Measurements from ENCODE around the gene BABAM1. TPM values are rescaled to one million over a fixed set of nuclear protein-coding genes. Genes with fewer than 3 reads are reported as not detected.

The BABAM1 gene
- total and polyA plus RNA-seq, 9 of the 15 experiments (the other 6 are each of a cell fraction or from before 2014, with no cell fraction given): 14.7 to 160 (median 113) TPM

- TF ChIP-seq, protein P1, sequence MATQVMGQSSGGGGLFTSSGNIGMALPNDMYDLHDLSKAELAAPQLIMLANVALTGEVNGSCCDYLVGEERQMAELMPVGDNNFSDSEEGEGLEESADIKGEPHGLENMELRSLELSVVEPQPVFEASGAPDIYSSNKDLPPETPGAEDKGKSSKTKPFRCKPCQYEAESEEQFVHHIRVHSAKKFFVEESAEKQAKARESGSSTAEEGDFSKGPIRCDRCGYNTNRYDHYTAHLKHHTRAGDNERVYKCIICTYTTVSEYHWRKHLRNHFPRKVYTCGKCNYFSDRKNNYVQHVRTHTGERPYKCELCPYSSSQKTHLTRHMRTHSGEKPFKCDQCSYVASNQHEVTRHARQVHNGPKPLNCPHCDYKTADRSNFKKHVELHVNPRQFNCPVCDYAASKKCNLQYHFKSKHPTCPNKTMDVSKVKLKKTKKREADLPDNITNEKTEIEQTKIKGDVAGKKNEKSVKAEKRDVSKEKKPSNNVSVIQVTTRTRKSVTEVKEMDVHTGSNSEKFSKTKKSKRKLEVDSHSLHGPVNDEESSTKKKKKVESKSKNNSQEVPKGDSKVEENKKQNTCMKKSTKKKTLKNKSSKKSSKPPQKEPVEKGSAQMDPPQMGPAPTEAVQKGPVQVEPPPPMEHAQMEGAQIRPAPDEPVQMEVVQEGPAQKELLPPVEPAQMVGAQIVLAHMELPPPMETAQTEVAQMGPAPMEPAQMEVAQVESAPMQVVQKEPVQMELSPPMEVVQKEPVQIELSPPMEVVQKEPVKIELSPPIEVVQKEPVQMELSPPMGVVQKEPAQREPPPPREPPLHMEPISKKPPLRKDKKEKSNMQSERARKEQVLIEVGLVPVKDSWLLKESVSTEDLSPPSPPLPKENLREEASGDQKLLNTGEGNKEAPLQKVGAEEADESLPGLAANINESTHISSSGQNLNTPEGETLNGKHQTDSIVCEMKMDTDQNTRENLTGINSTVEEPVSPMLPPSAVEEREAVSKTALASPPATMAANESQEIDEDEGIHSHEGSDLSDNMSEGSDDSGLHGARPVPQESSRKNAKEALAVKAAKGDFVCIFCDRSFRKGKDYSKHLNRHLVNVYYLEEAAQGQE (IDR thresholded peaks at IDR 0.05; ENCODE audit: borderline replicate concordance): peak; percentile 83
- TF ChIP-seq, protein P1 (CRISPR knock-in tag; IDR thresholded peaks at IDR 0.05; ENCODE audit: low read depth): peak; percentile 51; the same call in 1 of the 2 replicates
- TF ChIP-seq HNRNPH1 (optimal IDR thresholded peaks at IDR 0.05; ENCODE audit: low read depth, low read length): no peak
- no peak for TF ChIP-seq ZFP1 (CRISPR knock-in tag; IDR thresholded peaks at IDR 0.05)
- TF ChIP-seq, protein P2, sequence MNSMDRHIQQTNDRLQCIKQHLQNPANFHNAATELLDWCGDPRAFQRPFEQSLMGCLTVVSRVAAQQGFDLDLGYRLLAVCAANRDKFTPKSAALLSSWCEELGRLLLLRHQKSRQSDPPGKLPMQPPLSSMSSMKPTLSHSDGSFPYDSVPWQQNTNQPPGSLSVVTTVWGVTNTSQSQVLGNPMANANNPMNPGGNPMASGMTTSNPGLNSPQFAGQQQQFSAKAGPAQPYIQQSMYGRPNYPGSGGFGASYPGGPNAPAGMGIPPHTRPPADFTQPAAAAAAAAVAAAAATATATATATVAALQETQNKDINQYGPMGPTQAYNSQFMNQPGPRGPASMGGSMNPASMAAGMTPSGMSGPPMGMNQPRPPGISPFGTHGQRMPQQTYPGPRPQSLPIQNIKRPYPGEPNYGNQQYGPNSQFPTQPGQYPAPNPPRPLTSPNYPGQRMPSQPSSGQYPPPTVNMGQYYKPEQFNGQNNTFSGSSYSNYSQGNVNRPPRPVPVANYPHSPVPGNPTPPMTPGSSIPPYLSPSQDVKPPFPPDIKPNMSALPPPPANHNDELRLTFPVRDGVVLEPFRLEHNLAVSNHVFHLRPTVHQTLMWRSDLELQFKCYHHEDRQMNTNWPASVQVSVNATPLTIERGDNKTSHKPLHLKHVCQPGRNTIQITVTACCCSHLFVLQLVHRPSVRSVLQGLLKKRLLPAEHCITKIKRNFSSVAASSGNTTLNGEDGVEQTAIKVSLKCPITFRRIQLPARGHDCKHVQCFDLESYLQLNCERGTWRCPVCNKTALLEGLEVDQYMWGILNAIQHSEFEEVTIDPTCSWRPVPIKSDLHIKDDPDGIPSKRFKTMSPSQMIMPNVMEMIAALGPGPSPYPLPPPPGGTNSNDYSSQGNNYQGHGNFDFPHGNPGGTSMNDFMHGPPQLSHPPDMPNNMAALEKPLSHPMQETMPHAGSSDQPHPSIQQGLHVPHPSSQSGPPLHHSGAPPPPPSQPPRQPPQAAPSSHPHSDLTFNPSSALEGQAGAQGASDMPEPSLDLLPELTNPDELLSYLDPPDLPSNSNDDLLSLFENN (IDR thresholded peaks at IDR 0.05; ENCODE audit: low read depth in 2 of 2, low read length in 2 of 2): no peak
- TF ChIP-seq, protein P3, sequence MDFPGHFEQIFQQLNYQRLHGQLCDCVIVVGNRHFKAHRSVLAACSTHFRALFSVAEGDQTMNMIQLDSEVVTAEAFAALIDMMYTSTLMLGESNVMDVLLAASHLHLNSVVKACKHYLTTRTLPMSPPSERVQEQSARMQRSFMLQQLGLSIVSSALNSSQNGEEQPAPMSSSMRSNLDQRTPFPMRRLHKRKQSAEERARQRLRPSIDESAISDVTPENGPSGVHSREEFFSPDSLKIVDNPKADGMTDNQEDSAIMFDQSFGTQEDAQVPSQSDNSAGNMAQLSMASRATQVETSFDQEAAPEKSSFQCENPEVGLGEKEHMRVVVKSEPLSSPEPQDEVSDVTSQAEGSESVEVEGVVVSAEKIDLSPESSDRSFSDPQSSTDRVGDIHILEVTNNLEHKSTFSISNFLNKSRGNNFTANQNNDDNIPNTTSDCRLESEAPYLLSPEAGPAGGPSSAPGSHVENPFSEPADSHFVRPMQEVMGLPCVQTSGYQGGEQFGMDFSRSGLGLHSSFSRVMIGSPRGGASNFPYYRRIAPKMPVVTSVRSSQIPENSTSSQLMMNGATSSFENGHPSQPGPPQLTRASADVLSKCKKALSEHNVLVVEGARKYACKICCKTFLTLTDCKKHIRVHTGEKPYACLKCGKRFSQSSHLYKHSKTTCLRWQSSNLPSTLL (IDR thresholded peaks at IDR 0.05): no peak
- no peak for TF ChIP-seq TRIM28 (IDR thresholded peaks at IDR 0.05)
- 0 out of 2 replicates have a peak, but pooled peaks have one; percentile 22 for TF ChIP-seq KLF1 (tag; IDR thresholded peaks at IDR 0.05)
- no peak for TF ChIP-seq EZH2 (IDR thresholded peaks at IDR 0.05; ENCODE audit: borderline replicate concordance, low read depth, low read length)
- TF ChIP-seq CBX2 (IDR thresholded peaks at IDR 0.05; ENCODE audit: insufficient read depth, low read length, poor library complexity, severe bottlenecking): no peak
- TF ChIP-seq KDM5B (IDR thresholded peaks at IDR 0.05; ENCODE audit: insufficient replicate concordance, low read depth, low read length): no peak
- no peak for TF ChIP-seq TAF9B (IDR thresholded peaks at IDR 0.05; ENCODE audit: partially characterized antibody)
- peak; percentile 91; the same call in 1 of the 2 replicates for TF ChIP-seq TARDBP (IDR thresholded peaks at IDR 0.05)
- no peak for TF ChIP-seq MEF2A (IDR thresholded peaks at IDR 0.05; ENCODE audit: control insufficient read depth, low read depth, low read length)
- TF ChIP-seq CBFB (CRISPR knock-in tag; IDR thresholded peaks at IDR 0.05): no peak
These were observed 31.8 kb upstream of the BABAM1 start (continued) for GRCh38 chr19:17235300-17235970.

Data from K562 (cell line).